PC-3 (cell line): ENCODE data around the gene GAA. TPM values are rescaled to one million over a fixed set of nuclear protein-coding genes. Genes with fewer than 3 reads are reported as not detected.
A peak's percentile ranks its signal among the peaks of the same experiment; 100 is the strongest.

Experiments
- ATAC-seq: fragments of 200-7000 bp; cut with Tn5 transposase; 2 replicates; pipeline ENCODE4 v1.9.1; 2020; ENCODE audit warnings: mild to moderate bottlenecking, moderate library complexity
- BruUV-seq: library from RNA; stranded (reverse); fragments of 400-500 nt; replicated peaks from 2 replicates; lab custom pipeline; 2021; lab: Mats Ljungman, UMichigan
- CTCF ChIA-PET: fragments of 300-600 bp; sonication (Branson Sonifier 250); formaldehyde crosslinking; loops from one replicate; lab custom pipeline; 2022; ENCODE audit warnings: antibody characterized with exemption; lab: Charles Lee
- POLR2A ChIA-PET: fragments of 300-600 bp; sonication (Branson Sonifier 250); formaldehyde crosslinking; loops from one replicate; lab custom pipeline; 2022; ENCODE audit warnings: antibody characterized with exemption; ENCODE audit not compliant: unreplicated experiment; lab: Charles Lee
- DNase-seq: peaks from one replicate; pipeline ENCODE4 v3.0.0-alpha.2; 2015
- H2AFZ ChIP-seq: fragments of 300-600 bp; sonication (generic); 2 replicates; pipeline ENCODE4 v1.6.0; 2016; ENCODE audit warnings: antibody characterized with exemption, low read length
- H3F3A ChIP-seq: fragments of 300-600 bp; sonication (generic); one replicate; pipeline ENCODE4 v1.6.0; 2017; ENCODE audit warnings: antibody characterized with exemption, low read length, control low read depth, mild to moderate bottlenecking; ENCODE audit not compliant: unreplicated experiment
- H3K27ac ChIP-seq: fragments of 300-600 bp; sonication (generic); 2 replicates; pipeline ENCODE4 v1.5.1; 2016; ENCODE audit warnings: mild to moderate bottlenecking, low read length
- H3K27me3 ChIP-seq: fragments of 300-600 bp; sonication (generic); 2 replicates; pipeline ENCODE4 v1.6.1; 2016; ENCODE audit warnings: low read length, mixed read lengths
- H3K36me3 ChIP-seq: fragments of 300-600 bp; sonication (generic); 2 replicates; pipeline ENCODE4 v1.6.1; 2016; ENCODE audit warnings: low read depth, mixed run types, low read length, mixed read lengths
- H3K4me1 ChIP-seq: fragments of 300-600 bp; sonication (generic); 2 replicates; pipeline ENCODE4 v1.5.1; 2016; ENCODE audit warnings: low read length; ENCODE audit not compliant: insufficient read depth
- H3K4me2 ChIP-seq: fragments of 300-600 bp; sonication (generic); 2 replicates; pipeline ENCODE4 v1.6.0; 2016; ENCODE audit warnings: low read length
- H3K4me3 ChIP-seq: fragments of 300-600 bp; sonication (generic); 2 replicates; pipeline ENCODE4 v1.5.1; 2016; ENCODE audit warnings: mild to moderate bottlenecking, low read length, mixed read lengths
- H3K79me2 ChIP-seq: fragments of 300-600 bp; sonication (generic); 2 replicates; pipeline ENCODE4 v1.6.1; 2017; ENCODE audit warnings: low read length, mixed read lengths
- H3K9ac ChIP-seq: fragments of 300-600 bp; sonication (generic); 2 replicates; pipeline ENCODE4 v1.6.0; 2016; ENCODE audit warnings: mild to moderate bottlenecking, low read length
- H3K9me2 ChIP-seq: fragments of 300-600 bp; sonication (generic); replicated peaks from 2 replicates; pipeline ENCODE4 v1.6.1; 2016; ENCODE audit warnings: mixed run types, low read length, mixed read lengths
- H3K9me3 ChIP-seq: fragments of 300-600 bp; sonication (generic); 2 replicates; pipeline ENCODE4 v1.6.1; 2016; ENCODE audit warnings: low read length, mixed read lengths
- H4K20me1 ChIP-seq: fragments of 300-600 bp; sonication (generic); 2 replicates; pipeline ENCODE4 v1.6.1; 2016; ENCODE audit warnings: low read length, mixed read lengths
- CTCF ChIP-seq: fragments of 300-600 bp; sonication (generic); conservative IDR thresholded peaks from 2 replicates; pipeline ENCODE4 v1.5.1; 2017; ENCODE audit warnings: antibody characterized with exemption, low read depth, mild to moderate bottlenecking, low read length
- EZH2 ChIP-seq: fragments of 300-600 bp; sonication (generic); IDR thresholded peaks from one replicate; pipeline ENCODE4 v1.6.1; 2017; ENCODE audit warnings: antibody characterized with exemption, mild to moderate bottlenecking, low read length; ENCODE audit not compliant: unreplicated experiment
- EZH2phosphoT487 ChIP-seq: fragments of 300-600 bp; sonication (generic); IDR thresholded peaks from 2 replicates; pipeline ENCODE4 v1.6.1; 2018; ENCODE audit warnings: mild to moderate bottlenecking, antibody characterized with exemption, low read length, borderline replicate concordance
- intact Hi-C: fragments of 100-400 bp; cut with micrococcal nuclease; formaldehyde crosslinking; loops from 2 replicates; pipeline ENCODE4 v1.9.0; 2023
- total RNA-seq: library from RNA; depleted of rRNA; stranded (reverse); fragments of >200 nt; gene quantifications from 2 replicates; pipeline ENCODE4 v1.2.3, GENCODE V29; 2014

The GAA gene
- total RNA-seq, 1 experiment from 2014 or later = 76.2 TPM

GRCh38 chr17:80147035-80147822 lies 45.8 kb downstream of the GAA start, which contains the start of gene EIF4A3:
Gene EIF4A3 (minus strand): TSS chr17:80147128. CDS start chr17:80146961, 167 bp downstream.
- H3K27me3 ChIP-seq = no peaks in the 10 kb centered on the region
- peaks cover 12% of the 10 kb centered on the region for H3K4me1 ChIP-seq
- peak within 1 kb of the TSS; percentile 97 for H3K4me2 ChIP-seq
- POLR2A ChIA-PET = interaction anchor here (0.6 kb wide), 1 partner anchor 112 kb away, joined by 4 read pairs; no protein-coding TSS in a partner anchor
- peak within 1 kb of the TSS; percentile 96 for H2AFZ ChIP-seq
- no peaks in the 10 kb centered on the region for H3K9me2 ChIP-seq
- TF ChIP-seq CTCF (no peak), EZH2 (no peak), EZH2phosphoT487 (no peak)
- peaks cover 20% of the 10 kb centered on the region for H3K36me3 ChIP-seq
- H3K9me3 ChIP-seq = no peaks in the 10 kb centered on the region
- intact Hi-C loops = loop anchor here (1.0 to 2.0 kb wide), 3 partner anchors 46 to 106 kb away; partner anchors contain the start of genes GAA, SGSH and SLC26A11
- DNase-seq (peak; percentile 100), ATAC-seq (peak; percentile 91)
- H4K20me1 ChIP-seq = peaks cover 36% of the 10 kb centered on the region
- CTCF ChIA-PET = interaction anchor here (0.6 kb wide), 3 partner anchors 48 to 405 kb away, joined by 3 to 5 read pairs (median 4); no protein-coding TSS in a partner anchor
- H3K79me2 ChIP-seq = peaks cover 69% of the 10 kb centered on the region
- TSS peak; percentile 74 for BruUV-seq
- peak within 1 kb of the TSS; percentile 62 for H3K27ac ChIP-seq
- H3K4me3 ChIP-seq = peak within 1 kb of the TSS; percentile 91
- H3K9ac ChIP-seq = peak within 1 kb of the TSS; percentile 98
- no peaks in the 10 kb centered on the region for H3F3A ChIP-seq

GRCh38 chr17:80151333-80151732 lies 50.0 kb downstream of the GAA start:
- Histone ChIP-seq H3K9me2 (no peaks in the 10 kb centered on the region), H3K79me2 (peaks cover 28% of the 10 kb centered on the region), H3K9ac (no peak overlapping the region), H3K36me3 (no peaks in the 10 kb centered on the region), H3K27me3 (no peaks in the 10 kb centered on the region), H3K4me2 (no peak overlapping the region), H3K4me3 (no peak overlapping the region), H3K27ac (no peak overlapping the region), H2AFZ (no peak overlapping the region), H4K20me1 (peaks cover 3% of the 10 kb centered on the region), H3K4me1 (no peaks in the 10 kb centered on the region), H3F3A (no peaks in the 10 kb centered on the region), H3K9me3 (peaks cover 7% of the 10 kb centered on the region)
- intact Hi-C loops = no loop called here
- POLR2A ChIA-PET = no interaction called here
- no peak for TF ChIP-seq EZH2
- no peak for TF ChIP-seq EZH2phosphoT487
- no peak for TF ChIP-seq CTCF
- CTCF ChIA-PET = no interaction called here
- no TSS peak for BruUV-seq
- DNase-seq (no peak), ATAC-seq (no peak)
